ENCODE data around the gene CHMP5. TPM values are rescaled to one million over a fixed set of nuclear protein-coding genes. Genes with fewer than 3 reads are reported as not detected.

Gene CHMP5
- total RNA-seq, 2 donors from 2014 or later = 22.6 to 23.3 TPM

DNA sequence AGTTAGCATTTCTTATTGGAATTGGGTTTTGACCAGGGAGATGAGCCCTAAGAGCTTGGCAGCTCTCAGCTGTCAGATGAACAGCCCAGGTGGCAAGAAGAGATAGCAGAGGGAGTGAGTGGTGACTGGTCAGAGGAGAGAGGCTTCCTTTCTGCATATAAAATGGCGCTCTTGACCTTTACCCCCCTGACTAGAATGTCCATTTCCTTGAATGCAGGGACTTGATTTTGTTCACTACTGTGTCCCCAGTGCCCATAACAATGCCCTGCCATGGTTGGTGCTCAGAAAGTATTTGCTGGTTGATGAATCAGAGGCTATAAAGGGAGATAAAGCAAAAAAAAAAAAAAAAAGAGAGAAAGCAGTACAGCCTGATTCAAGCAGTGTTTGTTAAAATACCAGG lies 7.2 kb downstream of the CHMP5 start:
- Mint-ChIP-seq H3K27ac (no peak overlapping the region), H3K36me3 (ENCODE audit: low read depth) (peaks cover 13% of the 10 kb centered on the region), H3K27me3 (no peaks in the 10 kb centered on the region), H3K4me1 (peaks cover 17% of the 10 kb centered on the region), H3K4me3 (no peak overlapping the region)
- DNase-seq (no peak), ATAC-seq (no peak)
- H3K9me3 ChIP-seq (ENCODE audit: control insufficient read depth, low read length, poor library complexity, severe bottlenecking) = no peaks in the 10 kb centered on the region

DNA sequence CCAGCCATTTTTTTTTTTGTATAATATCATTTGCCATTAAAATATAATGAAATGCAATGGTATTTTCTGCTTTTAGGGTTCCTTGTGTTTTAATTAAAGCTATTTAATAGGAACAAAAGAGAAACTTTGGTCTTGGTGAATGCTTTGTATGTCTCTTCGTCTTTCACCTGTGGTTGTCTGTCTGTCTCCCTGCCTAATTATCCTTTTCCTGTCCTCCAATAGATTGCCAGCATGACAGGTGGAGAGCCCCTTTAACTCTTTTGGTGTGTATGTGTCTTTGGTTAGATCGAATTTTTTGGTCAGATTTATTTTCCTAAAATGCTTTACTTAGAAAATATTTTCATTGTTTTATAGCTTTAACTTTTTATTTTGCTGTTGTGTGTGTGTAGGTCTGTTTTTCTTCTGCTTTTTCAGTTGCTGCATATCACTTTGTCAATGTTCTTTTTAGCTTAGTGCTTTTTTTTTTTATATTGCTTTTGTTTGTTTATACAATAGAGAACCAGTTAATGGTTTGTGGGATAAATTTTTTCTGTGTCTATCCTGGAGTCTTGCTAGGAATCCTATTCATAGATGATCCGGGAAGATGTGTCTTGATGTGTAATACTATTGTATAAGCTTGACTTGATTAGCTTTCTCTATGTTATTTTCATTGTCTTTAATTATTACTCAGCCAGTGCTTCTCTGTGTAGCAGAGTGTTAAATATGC lies 8.6 kb downstream of the CHMP5 start:
- Mint-ChIP-seq H3K4me1 (peaks cover 15% of the 10 kb centered on the region), H3K36me3 (ENCODE audit: low read depth) (peaks cover 12% of the 10 kb centered on the region), H3K27me3 (no peaks in the 10 kb centered on the region), H3K4me3 (no peak overlapping the region), H3K27ac (peak overlapping the region; percentile 67)
- H3K9me3 ChIP-seq (ENCODE audit: control insufficient read depth, low read length, poor library complexity, severe bottlenecking) = no peaks in the 10 kb centered on the region
- DNase-seq = no peak
- no peak for ATAC-seq

DNA sequence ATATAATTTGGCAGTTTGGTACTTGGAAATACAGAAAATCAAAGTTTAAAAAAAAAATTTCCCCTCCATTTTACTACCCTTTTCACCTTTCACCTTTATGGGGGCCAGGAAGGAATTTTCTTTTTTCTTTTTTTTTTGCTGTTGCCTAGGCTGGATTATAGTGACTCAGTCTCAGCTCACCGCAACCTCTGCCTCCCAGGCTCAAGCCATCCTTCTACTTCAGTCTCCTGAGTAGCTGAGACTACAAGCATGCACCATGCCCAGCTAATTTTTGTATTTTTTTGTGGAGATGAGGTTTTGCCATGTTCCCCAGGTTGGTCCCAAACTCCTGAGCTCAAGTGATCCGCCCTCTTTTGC lies 9.1 kb downstream of the CHMP5 start:
- H3K9me3 ChIP-seq (ENCODE audit: control insufficient read depth, low read length, poor library complexity, severe bottlenecking) = no peaks in the 10 kb centered on the region
- peak overlapping the region; percentile 67 for H3K27ac Mint-ChIP-seq
- peaks cover 12% of the 10 kb centered on the region for H3K36me3 Mint-ChIP-seq (ENCODE audit: low read depth)
- no peak overlapping the region for H3K4me3 Mint-ChIP-seq
- ATAC-seq (no peak), DNase-seq (no peak)
- H3K4me1 Mint-ChIP-seq = peaks cover 15% of the 10 kb centered on the region
- no peaks in the 10 kb centered on the region for H3K27me3 Mint-ChIP-seq

DNA sequence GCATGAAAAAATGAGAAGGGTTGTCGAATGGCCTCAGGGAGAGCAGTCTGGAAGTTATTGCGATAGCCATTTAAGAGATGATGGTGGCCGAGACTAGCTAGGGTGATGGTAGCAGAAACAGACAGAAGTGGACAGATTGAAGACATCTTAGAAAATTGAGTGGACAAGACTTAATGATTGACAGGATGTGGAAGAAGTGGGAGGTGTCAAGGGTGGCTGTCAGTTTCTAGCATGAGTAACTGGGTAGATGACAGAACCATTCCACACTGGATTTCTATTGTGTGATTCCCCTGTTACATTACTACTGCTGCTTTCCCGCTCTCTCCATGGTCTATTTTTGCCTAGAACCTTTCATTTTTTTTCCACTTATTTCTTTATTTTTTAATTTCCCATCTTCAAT lies 12.6 kb downstream of the CHMP5 start:
- Mint-ChIP-seq H3K27ac (peak overlapping the region; percentile 71), H3K36me3 (ENCODE audit: low read depth) (peaks cover 15% of the 10 kb centered on the region), H3K4me3 (no peak overlapping the region), H3K4me1 (peaks cover 7% of the 10 kb centered on the region), H3K27me3 (no peaks in the 10 kb centered on the region)
- no peaks in the 10 kb centered on the region for H3K9me3 ChIP-seq (ENCODE audit: control insufficient read depth, low read length, poor library complexity, severe bottlenecking)
- no peak for ATAC-seq
- DNase-seq = no peak

DNA sequence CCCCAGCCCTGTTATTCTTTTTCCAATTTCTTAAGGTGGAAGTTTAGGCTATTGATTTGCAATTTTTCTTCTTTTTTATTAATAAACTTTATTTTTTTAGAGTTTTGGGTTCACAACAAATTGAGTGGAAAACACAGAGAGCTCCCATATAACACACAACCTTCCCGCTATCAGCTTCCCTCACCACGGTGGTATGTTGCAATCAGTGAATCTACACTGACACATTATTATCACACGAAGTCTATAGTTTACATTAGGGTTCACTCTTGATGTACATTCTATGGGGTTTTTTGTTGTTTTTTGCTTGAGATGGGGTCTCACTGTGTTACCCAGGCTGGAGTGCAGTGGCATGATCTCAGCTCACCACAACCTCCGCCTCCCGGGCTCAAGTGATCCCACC lies 20.7 kb downstream of the CHMP5 start:
- DNase-seq = no peak
- H3K9me3 ChIP-seq (ENCODE audit: control insufficient read depth, low read length, poor library complexity, severe bottlenecking) = no peaks in the 10 kb centered on the region
- H3K36me3 Mint-ChIP-seq (ENCODE audit: low read depth) = peaks cover 11% of the 10 kb centered on the region
- no peak overlapping the region for H3K4me3 Mint-ChIP-seq
- no peak for ATAC-seq
- H3K27me3 Mint-ChIP-seq = no peaks in the 10 kb centered on the region
- H3K4me1 Mint-ChIP-seq = peaks cover 10% of the 10 kb centered on the region
- H3K27ac Mint-ChIP-seq = no peak overlapping the region

DNA sequence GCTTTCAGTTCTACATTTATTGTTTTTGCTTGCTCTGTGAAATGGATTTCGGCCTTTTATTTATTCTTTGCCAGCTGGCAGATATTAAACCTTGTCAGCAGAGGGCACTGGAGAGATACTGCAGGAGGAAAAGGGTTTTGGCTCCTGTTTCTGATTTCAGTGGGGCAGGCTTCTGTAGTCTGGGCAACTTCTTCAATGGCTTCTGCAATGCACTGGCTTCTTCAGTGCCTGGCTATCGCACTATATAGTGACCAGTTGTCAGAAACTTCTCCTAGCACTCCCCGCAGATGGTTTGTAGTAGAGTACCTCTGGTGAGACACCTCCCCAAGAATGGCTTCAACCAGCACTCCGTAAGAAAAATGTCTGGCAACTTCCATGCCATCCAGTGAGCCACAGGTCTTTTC lies 22.2 kb downstream of the CHMP5 start:
- H3K27me3 Mint-ChIP-seq = no peaks in the 10 kb centered on the region
- no peak overlapping the region for H3K4me3 Mint-ChIP-seq
- H3K36me3 Mint-ChIP-seq (ENCODE audit: low read depth) = peaks cover 10% of the 10 kb centered on the region
- H3K27ac Mint-ChIP-seq = peak overlapping the region; percentile 98
- DNase-seq = peak in 1 of 3 donors; percentile 39
- no peak for ATAC-seq
- H3K4me1 Mint-ChIP-seq = peaks cover 18% of the 10 kb centered on the region
- H3K9me3 ChIP-seq (ENCODE audit: control insufficient read depth, low read length, poor library complexity, severe bottlenecking) = no peaks in the 10 kb centered on the region

DNA sequence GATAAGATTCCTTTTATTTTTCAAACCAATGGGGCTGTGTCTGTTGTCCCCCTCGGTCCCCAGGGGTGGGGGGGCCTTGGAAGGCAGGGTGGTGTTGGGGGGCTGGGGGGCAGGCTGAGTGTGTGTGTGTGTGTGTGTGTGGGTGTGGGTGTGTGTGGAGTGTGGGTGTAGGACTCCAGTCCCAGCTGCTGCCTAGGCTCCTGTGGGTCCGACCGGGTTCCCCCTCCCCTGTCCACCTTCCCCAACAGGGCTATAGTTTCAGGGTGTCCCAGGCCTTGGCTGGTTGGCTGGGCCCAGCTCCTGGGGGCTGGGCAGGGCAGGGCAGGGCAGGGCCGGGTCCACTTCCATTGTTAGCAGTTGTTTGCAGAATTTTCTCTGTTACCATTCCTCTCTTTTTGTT lies 23.4 kb downstream of the CHMP5 start:
- no peaks in the 10 kb centered on the region for H3K27me3 Mint-ChIP-seq
- peak overlapping the region; percentile 98 for H3K27ac Mint-ChIP-seq
- peaks cover 24% of the 10 kb centered on the region for H3K4me1 Mint-ChIP-seq
- peaks cover 7% of the 10 kb centered on the region for H3K36me3 Mint-ChIP-seq (ENCODE audit: low read depth)
- H3K9me3 ChIP-seq (ENCODE audit: control insufficient read depth, low read length, poor library complexity, severe bottlenecking) = no peaks in the 10 kb centered on the region
- peak overlapping the region; percentile 45 for H3K4me3 Mint-ChIP-seq
- ATAC-seq (no peak), DNase-seq (no peak)

DNA sequence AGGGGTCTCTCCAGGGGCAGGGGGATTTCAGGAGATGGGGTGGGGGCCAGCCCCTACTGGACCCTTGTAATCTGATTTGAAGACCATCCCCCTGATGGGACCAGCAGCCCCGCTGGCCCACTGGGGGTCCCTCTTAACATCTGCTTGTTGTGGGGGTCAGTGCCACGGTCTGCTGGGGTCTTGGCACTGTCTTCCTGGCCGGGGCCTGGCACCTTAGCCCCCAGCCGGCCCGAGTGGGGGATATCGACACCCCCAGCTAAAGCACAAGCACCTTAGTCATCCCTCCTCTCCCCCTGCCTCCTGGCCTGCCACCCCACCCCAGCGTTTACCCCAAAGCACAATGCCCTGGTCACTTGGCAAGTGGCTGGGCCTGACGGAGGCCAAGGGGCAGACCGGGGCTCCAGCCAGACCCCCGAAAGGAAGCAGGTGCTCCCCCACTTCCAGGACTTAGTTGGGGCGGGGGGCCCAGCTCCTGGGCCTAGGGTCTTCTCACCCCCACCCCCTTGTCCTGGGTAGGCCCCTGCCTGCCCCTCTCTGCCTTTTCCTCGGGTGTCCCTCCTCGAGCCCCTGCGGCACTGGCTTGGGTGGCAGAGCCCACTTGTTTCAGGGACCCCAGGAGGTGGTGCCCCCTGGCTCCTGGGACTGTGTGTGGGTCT lies 24.1 kb downstream of the CHMP5 start:
- ATAC-seq (no peak), DNase-seq (no peak)
- H3K36me3 Mint-ChIP-seq (ENCODE audit: low read depth) = peaks cover 7% of the 10 kb centered on the region
- no peaks in the 10 kb centered on the region for H3K27me3 Mint-ChIP-seq
- H3K4me3 Mint-ChIP-seq = peak overlapping the region; percentile 45
- peaks cover 27% of the 10 kb centered on the region for H3K4me1 Mint-ChIP-seq
- H3K27ac Mint-ChIP-seq = peak overlapping the region; percentile 98
- H3K9me3 ChIP-seq (ENCODE audit: control insufficient read depth, low read length, poor library complexity, severe bottlenecking) = no peaks in the 10 kb centered on the region

DNA sequence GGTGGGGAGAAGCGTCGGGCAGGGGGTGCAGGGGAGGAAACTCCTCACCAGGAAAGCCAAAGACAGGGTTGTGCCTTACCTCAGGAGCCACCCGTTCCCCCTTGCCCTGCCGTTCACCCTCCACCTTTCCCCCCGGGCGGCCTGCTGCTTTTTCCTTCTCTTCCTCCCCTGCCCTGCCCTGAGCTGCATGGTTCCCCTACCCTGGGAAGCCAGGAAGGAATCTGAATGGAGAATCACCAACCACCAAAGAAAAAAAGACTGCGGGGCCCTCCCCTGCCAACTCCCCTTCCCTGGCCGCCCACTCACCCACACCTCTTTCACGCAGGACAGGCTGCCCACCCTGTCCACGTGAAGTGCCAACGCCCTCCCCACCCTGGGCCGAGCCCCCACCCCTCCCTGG lies 24.6 kb downstream of the CHMP5 start:
- Mint-ChIP-seq H3K4me1 (peaks cover 31% of the 10 kb centered on the region), H3K27me3 (no peaks in the 10 kb centered on the region), H3K36me3 (ENCODE audit: low read depth) (peaks cover 7% of the 10 kb centered on the region), H3K27ac (peak overlapping the region; percentile 98), H3K4me3 (peak overlapping the region; percentile 85)
- peak in 1 of 3 donors; percentile 12 for DNase-seq
- no peaks in the 10 kb centered on the region for H3K9me3 ChIP-seq (ENCODE audit: control insufficient read depth, low read length, poor library complexity, severe bottlenecking)
- ATAC-seq = no peak

DNA sequence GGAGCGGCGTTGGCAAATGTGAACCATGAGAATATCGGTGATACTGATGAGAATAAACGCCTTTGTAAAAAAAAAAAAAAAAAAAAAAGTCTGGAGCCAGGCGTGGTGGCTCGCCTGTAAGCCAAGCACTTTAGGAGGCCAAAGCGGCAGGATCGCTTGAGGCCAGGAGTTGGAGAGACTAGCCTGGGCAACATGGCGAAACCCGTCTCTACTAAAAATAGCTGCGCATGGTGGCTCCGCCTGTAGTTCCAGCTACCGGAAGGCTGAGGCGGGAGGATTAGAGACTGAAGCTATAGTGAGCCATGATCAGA lies 25.0 kb downstream of the CHMP5 start:
- H3K9me3 ChIP-seq (ENCODE audit: control insufficient read depth, low read length, poor library complexity, severe bottlenecking) = no peaks in the 10 kb centered on the region
- H3K27me3 Mint-ChIP-seq = no peaks in the 10 kb centered on the region

DNA sequence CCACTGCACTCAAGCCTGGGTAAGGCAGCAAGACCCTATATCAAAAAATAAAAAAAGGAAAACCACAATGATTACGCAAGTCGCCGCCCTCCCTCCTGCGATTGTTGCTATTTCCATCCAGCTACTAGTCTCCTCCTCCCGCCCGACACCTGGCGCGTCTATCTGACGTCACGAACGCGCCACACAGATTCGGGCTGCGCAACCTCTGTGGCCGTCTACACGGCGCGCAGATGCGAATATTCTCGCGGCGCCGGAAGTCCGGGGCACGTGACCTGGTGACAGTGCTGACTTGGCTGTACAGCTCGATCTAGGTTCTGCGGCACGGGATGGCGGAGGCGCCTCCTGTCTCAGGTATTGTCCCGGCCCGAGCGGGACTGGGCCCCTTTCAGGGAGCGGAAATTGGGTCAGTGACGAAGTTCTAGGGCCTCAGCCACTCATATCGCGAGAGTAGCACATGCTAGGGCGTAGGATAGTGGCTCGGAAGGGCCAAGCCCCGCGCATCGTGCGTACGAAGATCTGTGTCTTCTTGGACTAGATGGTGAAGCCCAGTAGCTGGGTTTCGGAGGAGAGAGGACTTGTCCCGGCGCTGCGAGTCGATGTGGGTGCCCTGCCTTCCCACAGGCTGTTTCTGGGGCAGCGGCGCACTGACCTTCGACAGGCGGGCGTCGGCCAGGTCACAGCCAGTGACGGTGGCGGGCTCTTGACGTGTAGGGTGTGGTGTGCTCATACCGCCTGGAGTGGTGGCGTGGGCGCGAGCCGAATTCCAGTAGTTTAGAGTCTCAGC lies 25.6 kb downstream of the CHMP5 start, which contains the start of gene NFX1:
NFX1 (plus strand) TSS at position 270 of the 784 bp plus-strand sequence; CDS start at position 327, 57 bp downstream.
- H3K27ac Mint-ChIP-seq = peak within 1 kb of the TSS; percentile 98
- no peaks in the 10 kb centered on the region for H3K27me3 Mint-ChIP-seq
- H3K4me3 Mint-ChIP-seq = peak within 1 kb of the TSS; percentile 85
- peak; percentile 88 for ATAC-seq
- H3K9me3 ChIP-seq (ENCODE audit: control insufficient read depth, low read length, poor library complexity, severe bottlenecking) = no peaks in the 10 kb centered on the region
- peaks cover 7% of the 10 kb centered on the region for H3K36me3 Mint-ChIP-seq (ENCODE audit: low read depth)
- H3K4me1 Mint-ChIP-seq = peaks cover 36% of the 10 kb centered on the region
- peak; percentile 94 to 97 (median 97) for DNase-seq

More for the DNA sequence above, 25.0 kb downstream of the CHMP5 start:
- H3K36me3 Mint-ChIP-seq (ENCODE audit: low read depth) = peaks cover 7% of the 10 kb centered on the region
- no peak for DNase-seq
- no peak for ATAC-seq
- peak overlapping the region; percentile 98 for H3K27ac Mint-ChIP-seq
- peaks cover 35% of the 10 kb centered on the region for H3K4me1 Mint-ChIP-seq
- H3K4me3 Mint-ChIP-seq = peak overlapping the region; percentile 85

DNA sequence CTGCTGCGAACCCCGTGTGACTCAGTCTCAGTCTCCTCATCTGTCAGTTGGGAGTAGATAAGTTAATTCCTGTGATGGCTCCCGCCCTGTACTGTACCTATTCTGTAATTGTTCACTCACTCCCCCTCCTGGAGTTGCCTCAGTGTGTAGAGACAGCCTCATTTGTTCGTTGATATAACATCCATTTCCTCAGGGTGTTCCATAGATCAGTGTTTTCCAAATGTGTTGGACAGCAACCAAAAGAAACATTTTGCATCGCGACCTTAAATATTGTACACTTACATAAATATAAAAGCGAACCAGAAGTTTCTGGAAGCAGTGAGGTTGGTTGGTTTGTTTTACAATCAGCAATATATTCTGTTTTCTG lies 26.2 kb downstream of the CHMP5 start:
- Mint-ChIP-seq H3K27ac (peak overlapping the region; percentile 98), H3K27me3 (no peaks in the 10 kb centered on the region), H3K4me1 (peaks cover 38% of the 10 kb centered on the region), H3K36me3 (ENCODE audit: low read depth) (peaks cover 7% of the 10 kb centered on the region), H3K4me3 (peak overlapping the region; percentile 85)
- no peak for ATAC-seq
- DNase-seq = no peak
- no peaks in the 10 kb centered on the region for H3K9me3 ChIP-seq (ENCODE audit: control insufficient read depth, low read length, poor library complexity, severe bottlenecking)

DNA sequence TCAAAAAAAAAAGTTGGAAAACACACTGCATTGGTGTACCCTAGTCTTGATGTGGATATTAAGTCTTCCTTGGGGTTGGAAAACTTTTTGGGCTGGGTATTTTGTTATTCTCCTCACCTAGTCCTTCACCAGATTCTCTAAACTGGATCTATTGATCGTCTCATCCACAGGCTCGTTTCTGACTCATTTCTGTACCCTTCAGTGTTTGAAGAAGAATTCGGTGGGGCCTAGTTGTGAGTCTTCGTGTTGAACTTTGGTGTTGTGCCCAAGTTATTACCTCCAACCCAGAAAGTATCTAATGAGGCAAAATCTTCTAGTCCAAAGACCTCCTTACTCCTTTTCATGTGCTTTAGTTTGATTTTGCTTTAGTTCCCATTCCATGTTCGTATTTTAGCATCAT lies 27.1 kb downstream of the CHMP5 start:
- H3K27ac Mint-ChIP-seq = peak overlapping the region; percentile 98
- no peaks in the 10 kb centered on the region for H3K9me3 ChIP-seq (ENCODE audit: control insufficient read depth, low read length, poor library complexity, severe bottlenecking)
- DNase-seq (no peak), ATAC-seq (no peak)
- peaks cover 10% of the 10 kb centered on the region for H3K36me3 Mint-ChIP-seq (ENCODE audit: low read depth)
- H3K4me1 Mint-ChIP-seq = peaks cover 43% of the 10 kb centered on the region
- H3K4me3 Mint-ChIP-seq = peak overlapping the region; percentile 71
- no peaks in the 10 kb centered on the region for H3K27me3 Mint-ChIP-seq
